HEK293T (cell line): Measurements from ENCODE around the gene TMEM60.
"Not testable (repeated sequence)": the region's sequence is repeated elsewhere in the genome, so short reads cannot be mapped to it uniquely, and the experiment has no call there.

Source experiments
- BHLHE40 ChIP-seq: fragments of 450-650 bp; IDR thresholded peaks from 2 replicates; pipeline ENCODE4 v1.6.1; 2016; ENCODE audit warnings: mild to moderate bottlenecking, moderate library complexity, borderline replicate concordance
- CTBP1 ChIP-seq: fragments of 450-650 bp; IDR thresholded peaks from 2 replicates; pipeline ENCODE4 v1.6.1; 2016; ENCODE audit warnings: borderline replicate concordance
- ELF4 ChIP-seq: fragments of 450-650 bp; IDR thresholded peaks from 2 replicates; pipeline ENCODE4 v1.6.1; 2017; ENCODE audit warnings: antibody characterized with exemption
- FOXA1 ChIP-seq: fragments of 450-650 bp; IDR thresholded peaks from 2 replicates; pipeline ENCODE4 v1.6.1; 2016; ENCODE audit warnings: mild to moderate bottlenecking
- FOXK2 ChIP-seq: fragments of 450-650 bp; IDR thresholded peaks from 2 replicates; pipeline ENCODE4 v1.6.1; 2016; ENCODE audit warnings: mild to moderate bottlenecking
- FOXM1 ChIP-seq: fragments of 450-650 bp; IDR thresholded peaks from 2 replicates; pipeline ENCODE4 v1.6.1; 2017; ENCODE audit warnings: mild to moderate bottlenecking, borderline replicate concordance
- HDGF ChIP-seq: fragments of 450-650 bp; IDR thresholded peaks from 2 replicates; pipeline ENCODE4 v1.6.1; 2017; ENCODE audit warnings: antibody characterized with exemption, borderline replicate concordance
- LEF1 ChIP-seq: fragments of 450-650 bp; IDR thresholded peaks from 2 replicates; pipeline ENCODE4 v1.6.1; 2017; ENCODE audit warnings: mild to moderate bottlenecking, borderline replicate concordance
- NFRKB ChIP-seq: fragments of 450-650 bp; IDR thresholded peaks from 2 replicates; pipeline ENCODE4 v1.6.1; 2016; ENCODE audit warnings: mild to moderate bottlenecking, moderate library complexity
- SUZ12 ChIP-seq: fragments of 450-650 bp; IDR thresholded peaks from 2 replicates; pipeline ENCODE4 v1.6.1; 2016; ENCODE audit warnings: mild to moderate bottlenecking
- TARDBP ChIP-seq: fragments of 450-650 bp; IDR thresholded peaks from 2 replicates; pipeline ENCODE4 v1.6.1; 2016
- TF ChIP-seq, protein P1 (sequence below): fragments of 450-650 bp; IDR thresholded peaks from 2 replicates; pipeline ENCODE4 v1.6.1; 2016

GRCh38 chr7:77836425-77836824 is 38.2 kb upstream of the TMEM60 start:
- TF ChIP-seq BHLHE40, FOXM1, LEF1, HDGF, NFRKB, FOXA1, CTBP1, SUZ12, FOXK2, TARDBP, ELF4: not testable (repeated sequence)
- TF ChIP-seq, protein P1, sequence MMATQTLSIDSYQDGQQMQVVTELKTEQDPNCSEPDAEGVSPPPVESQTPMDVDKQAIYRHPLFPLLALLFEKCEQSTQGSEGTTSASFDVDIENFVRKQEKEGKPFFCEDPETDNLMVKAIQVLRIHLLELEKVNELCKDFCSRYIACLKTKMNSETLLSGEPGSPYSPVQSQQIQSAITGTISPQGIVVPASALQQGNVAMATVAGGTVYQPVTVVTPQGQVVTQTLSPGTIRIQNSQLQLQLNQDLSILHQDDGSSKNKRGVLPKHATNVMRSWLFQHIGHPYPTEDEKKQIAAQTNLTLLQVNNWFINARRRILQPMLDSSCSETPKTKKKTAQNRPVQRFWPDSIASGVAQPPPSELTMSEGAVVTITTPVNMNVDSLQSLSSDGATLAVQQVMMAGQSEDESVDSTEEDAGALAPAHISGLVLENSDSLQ: not testable (repeated sequence)
